ENCODE measurements around the gene TPCN2.
"Not testable (repeated sequence)": the region's sequence is repeated elsewhere in the genome, so short reads cannot be mapped to it uniquely, and the experiment has no call there.

Gene TPCN2

GRCh38 chr11:69145050-69145380 lies 96.3 kb downstream of the TPCN2 start:
- Histone ChIP-seq H3K9me3 (ENCODE audit: insufficient read depth, low read length, severe bottlenecking) (peaks cover 14% of the 10 kb centered on the region), H2AFZ (ENCODE audit: low read depth, low read length) (no peak overlapping the region), H4K20me1 (ENCODE audit: insufficient read depth, low read length) (no peaks in the 10 kb centered on the region), H3K4me3 (ENCODE audit: low read depth in 1 of 2, low read length in 2 of 2) (no peak overlapping the region), H3K9ac (ENCODE audit: low read depth, low read length) (no peak overlapping the region), H3K79me2 (ENCODE audit: insufficient read depth, low read length) (no peaks in the 10 kb centered on the region), H3K36me3 (ENCODE audit: insufficient read depth, low read length) (no peaks in the 10 kb centered on the region), H3K27ac (ENCODE audit: low read length) (no peak overlapping the region), H3K4me2 (ENCODE audit: insufficient read depth, low read length) (no peak overlapping the region), H3K4me1 (ENCODE audit: insufficient read depth, low read length) (no peaks in the 10 kb centered on the region), H3K27me3 (ENCODE audit: insufficient read depth, low read length, poor library complexity) (no peaks in the 10 kb centered on the region)
- ATAC-seq (ENCODE audit: insufficient read depth, low read depth) = no peak
- TF ChIP-seq EZH2 (IDR thresholded peaks at IDR 0.05; ENCODE audit: borderline replicate concordance, low read depth, low read length, severe bottlenecking) (no peak), CTCF (IDR thresholded peaks at IDR 0.05; ENCODE audit: borderline replicate concordance, extremely low read depth, low read length, poor library complexity, severe bottlenecking) (no peak)
- DNase-seq = no peak

- no peaks in the 10 kb centered on the region for H3K27me3 ChIP-seq (ENCODE audit: insufficient read depth, low read length, poor library complexity)
- TF ChIP-seq CTCF (IDR thresholded peaks at IDR 0.05; ENCODE audit: borderline replicate concordance, extremely low read depth, low read length, poor library complexity, severe bottlenecking) = no peak
- TF ChIP-seq EZH2 (IDR thresholded peaks at IDR 0.05; ENCODE audit: borderline replicate concordance, low read depth, low read length, severe bottlenecking) = no peak
- H3K9me3 ChIP-seq (ENCODE audit: insufficient read depth, low read length, severe bottlenecking) = peaks cover 14% of the 10 kb centered on the region
- DNase-seq = no peak
- H3K36me3 ChIP-seq (ENCODE audit: insufficient read depth, low read length) = no peaks in the 10 kb centered on the region
- no peak overlapping the region for H3K4me3 ChIP-seq (ENCODE audit: low read depth in 1 of 2, low read length in 2 of 2)
- H3K79me2 ChIP-seq (ENCODE audit: insufficient read depth, low read length) = no peaks in the 10 kb centered on the region
- no peaks in the 10 kb centered on the region for H4K20me1 ChIP-seq (ENCODE audit: insufficient read depth, low read length)
- no peak overlapping the region for H2AFZ ChIP-seq (ENCODE audit: low read depth, low read length)
- no peak overlapping the region for H3K4me2 ChIP-seq (ENCODE audit: insufficient read depth, low read length)
- no peak overlapping the region for H3K9ac ChIP-seq (ENCODE audit: low read depth, low read length)
- H3K27ac ChIP-seq (ENCODE audit: low read length) = no peak overlapping the region
- ATAC-seq (ENCODE audit: insufficient read depth, low read depth) = no peak
- H3K4me1 ChIP-seq (ENCODE audit: insufficient read depth, low read length) = no peaks in the 10 kb centered on the region
Measured at GRCh38 chr11:69148377-69148762, 99.6 kb downstream of the TPCN2 start.

DNA sequence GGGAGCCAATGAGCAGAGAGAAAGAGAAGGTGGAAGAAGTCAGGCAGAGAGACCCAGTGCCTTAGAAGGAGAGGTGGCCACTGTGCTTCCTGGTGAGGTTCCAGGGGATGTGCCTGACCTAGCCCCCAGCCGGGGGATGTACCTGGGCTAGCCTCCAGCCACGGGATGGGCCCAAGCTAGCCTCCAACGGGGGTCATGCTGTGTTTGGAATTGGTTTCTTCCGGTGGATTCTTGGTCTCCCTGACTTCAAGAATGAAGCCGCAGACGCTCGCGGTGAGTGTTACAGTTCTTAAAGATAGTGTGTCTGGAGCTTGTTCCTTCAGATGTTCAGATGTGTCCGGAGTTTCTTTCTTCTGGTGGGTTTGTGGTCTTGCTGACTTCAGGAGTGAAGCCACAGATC lies 100.1 kb downstream of the TPCN2 start:
- Histone ChIP-seq H3K4me3 (ENCODE audit: low read depth in 1 of 2, low read length in 2 of 2) (no peak overlapping the region), H3K9me3 (ENCODE audit: insufficient read depth, low read length, severe bottlenecking) (peaks cover 14% of the 10 kb centered on the region), H3K9ac (ENCODE audit: low read depth, low read length) (no peak overlapping the region), H3K79me2 (ENCODE audit: insufficient read depth, low read length) (no peaks in the 10 kb centered on the region), H2AFZ (ENCODE audit: low read depth, low read length) (no peak overlapping the region), H3K27ac (ENCODE audit: low read length) (no peak overlapping the region), H4K20me1 (ENCODE audit: insufficient read depth, low read length) (no peaks in the 10 kb centered on the region), H3K27me3 (ENCODE audit: insufficient read depth, low read length, poor library complexity) (no peaks in the 10 kb centered on the region), H3K4me2 (ENCODE audit: insufficient read depth, low read length) (no peak overlapping the region), H3K4me1 (ENCODE audit: insufficient read depth, low read length) (no peaks in the 10 kb centered on the region), H3K36me3 (ENCODE audit: insufficient read depth, low read length) (no peaks in the 10 kb centered on the region)
- DNase-seq (no peak), ATAC-seq (ENCODE audit: insufficient read depth, low read depth) (no peak)
- no peak for TF ChIP-seq EZH2 (IDR thresholded peaks at IDR 0.05; ENCODE audit: borderline replicate concordance, low read depth, low read length, severe bottlenecking)

- not testable (repeated sequence) for H3K36me3 ChIP-seq (ENCODE audit: insufficient read depth, low read length); H3K9ac ChIP-seq (ENCODE audit: low read depth, low read length); H3K4me1 ChIP-seq (ENCODE audit: insufficient read depth, low read length); H2AFZ ChIP-seq (ENCODE audit: low read depth, low read length); H3K4me3 ChIP-seq (ENCODE audit: low read depth in 1 of 2, low read length in 2 of 2); H3K27ac ChIP-seq (ENCODE audit: low read length); DNase-seq; H3K79me2 ChIP-seq (ENCODE audit: insufficient read depth, low read length); H4K20me1 ChIP-seq (ENCODE audit: insufficient read depth, low read length); H3K27me3 ChIP-seq (ENCODE audit: insufficient read depth, low read length, poor library complexity); ATAC-seq (ENCODE audit: insufficient read depth, low read depth); H3K4me2 ChIP-seq (ENCODE audit: insufficient read depth, low read length)
- H3K9me3 ChIP-seq (ENCODE audit: insufficient read depth, low read length, severe bottlenecking) = peaks cover 14% of the 10 kb centered on the region
Measured at GRCh38 chr11:69149338-69150045, 100.8 kb downstream of the TPCN2 start.

Measured in DND-41 (cell line).